Large intestine (tissue), 3 donors: ENCODE data around the gene OBSCN. TPM values are rescaled to one million over a fixed set of nuclear protein-coding genes. Genes with fewer than 3 reads are reported as not detected.

Source experiments
- DNase-seq, 2 donors: peaks; one replicate each; pipeline versions ENCODE4 v3.0.0 to v3.0.0-alpha.2; 2013
- H3K27ac ChIP-seq: one replicate; pipeline ENCODE4 v1.5.1; 2013; ENCODE audit warnings: low read length
- H3K27me3 ChIP-seq: 2 replicates; pipeline ENCODE4 v1.6.1; 2013; ENCODE audit warnings: low read length; ENCODE audit not compliant: control insufficient read depth, insufficient read depth
- H3K36me3 ChIP-seq: 2 replicates; pipeline ENCODE4 v1.6.1; 2013; ENCODE audit warnings: low read length; ENCODE audit not compliant: control insufficient read depth, insufficient read depth
- H3K4me1 ChIP-seq: one replicate; pipeline ENCODE4 v1.6.1; 2013; ENCODE audit warnings: low read length; ENCODE audit not compliant: control insufficient read depth, insufficient read depth
- H3K4me3 ChIP-seq: one replicate; pipeline ENCODE4 v1.5.1; 2013; ENCODE audit warnings: low read length
- H3K9me3 ChIP-seq: one replicate; pipeline ENCODE4 v1.6.1; 2013; ENCODE audit warnings: mild to moderate bottlenecking, low read depth, low read length, moderate library complexity; ENCODE audit not compliant: control insufficient read depth
- WGBS: methylation state at CpG from one replicate; pipeline ENCODE4 v1.1.5; 2013; ENCODE audit warnings: low lambda C conversion rate; ENCODE audit not compliant: insufficient coverage; 5-methylcytosine and 5-hydroxymethylcytosine counted together
- polyA plus RNA-seq: library from polyadenylated mRNA; unstranded; fragments of 120-200 nt; gene quantifications from one replicate; pipeline ENCODE4 v1.2.1, GENCODE V29; 2013

The OBSCN gene
- polyA plus RNA-seq, 1 donor, result 58.9 TPM

DNA sequence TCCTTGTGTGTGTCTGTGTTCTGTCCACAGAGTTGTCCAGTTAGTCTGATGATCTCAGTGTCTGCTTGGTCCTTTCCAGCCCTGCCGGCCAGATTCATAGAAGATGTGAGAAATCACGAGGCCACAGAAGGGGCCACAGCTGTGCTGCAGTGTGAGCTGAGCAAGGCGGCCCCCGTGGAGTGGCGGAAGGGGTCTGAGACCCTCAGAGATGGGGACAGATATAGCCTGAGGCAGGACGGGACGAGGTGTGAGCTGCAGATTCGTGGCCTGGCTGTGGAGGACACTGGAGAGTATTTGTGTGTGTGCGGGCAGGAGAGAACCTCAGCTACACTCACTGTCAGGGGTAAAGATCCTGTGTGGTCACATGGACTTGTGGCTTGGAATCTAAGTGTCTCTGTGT is 95.8 kb downstream of the OBSCN start:
- H3K36me3 ChIP-seq, result peaks cover 7% of the 10 kb centered on the region
- WGBS, result 100% methylated on average over 1 of the region's 9 CpGs
- no peak overlapping the region for H3K27ac ChIP-seq
- no peak overlapping the region for H3K4me3 ChIP-seq
- no peaks in the 10 kb centered on the region for H3K9me3 ChIP-seq
- H3K4me1 ChIP-seq, result no peaks in the 10 kb centered on the region
- H3K27me3 ChIP-seq, result no peaks in the 10 kb centered on the region
- no peak for DNase-seq

- no peak for DNase-seq
- Histone ChIP-seq H3K4me3 (no peak overlapping the region), H3K27ac (no peak overlapping the region), H3K4me1 (no peaks in the 10 kb centered on the region), H3K9me3 (no peaks in the 10 kb centered on the region), H3K36me3 (peaks cover 4% of the 10 kb centered on the region), H3K27me3 (no peaks in the 10 kb centered on the region)
- WGBS, result no CpG with 5 or more reads among the region's 8 CpGs
Observed at GRCh38 chr1:228304225-228304624, 96.4 kb downstream of the OBSCN start.

GRCh38 chr1:228304766-228305395 is 97.0 kb downstream of the OBSCN start:
- no peaks in the 10 kb centered on the region for H3K9me3 ChIP-seq
- no peak for DNase-seq
- WGBS, result no CpG with 5 or more reads among the region's 6 CpGs
- peaks cover 4% of the 10 kb centered on the region for H3K36me3 ChIP-seq
- no peak overlapping the region for H3K27ac ChIP-seq
- H3K4me1 ChIP-seq, result no peaks in the 10 kb centered on the region
- H3K4me3 ChIP-seq, result no peak overlapping the region
- no peaks in the 10 kb centered on the region for H3K27me3 ChIP-seq

DNA sequence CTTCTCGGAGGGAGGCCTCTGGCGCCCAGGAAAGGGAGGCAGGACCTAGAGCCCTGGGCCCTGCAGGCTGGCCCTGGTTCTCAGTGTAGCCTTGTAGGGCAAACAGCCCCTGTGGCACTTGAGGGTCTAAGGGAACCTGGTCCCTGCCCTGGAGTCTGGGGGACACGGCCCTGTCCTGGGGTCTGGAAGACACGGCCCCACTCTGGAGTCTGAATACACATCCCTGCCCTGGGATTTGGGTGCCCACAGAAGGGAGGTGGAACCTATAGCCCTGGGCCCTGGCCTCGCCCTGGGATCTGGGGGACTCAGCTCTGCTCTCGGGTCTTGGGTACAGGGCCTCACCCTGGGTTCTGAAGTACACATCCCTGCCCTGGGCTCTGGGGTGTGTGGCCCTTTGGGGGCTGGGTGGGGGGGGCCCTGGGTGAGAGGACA is 97.9 kb downstream of the OBSCN start:
- H3K27me3 ChIP-seq, result no peaks in the 10 kb centered on the region
- peaks cover 2% of the 10 kb centered on the region for H3K36me3 ChIP-seq
- no peak overlapping the region for H3K4me3 ChIP-seq
- H3K9me3 ChIP-seq, result peaks cover 7% of the 10 kb centered on the region
- no peak for DNase-seq
- H3K27ac ChIP-seq, result no peak overlapping the region
- WGBS, result no CpG with 5 or more reads among the region's 6 CpGs
- H3K4me1 ChIP-seq, result no peaks in the 10 kb centered on the region

- no peak for DNase-seq
- WGBS, result no CpG with 5 or more reads among the region's 35 CpGs
Observed at GRCh38 chr1:228306275-228307217, 98.7 kb downstream of the OBSCN start.

GRCh38 chr1:228307218-228308023 is 99.6 kb downstream of the OBSCN start:
- WGBS, result 80% methylated on average over 1 of the region's 22 CpGs
- H3K4me3 ChIP-seq, result no peak overlapping the region
- no peaks in the 10 kb centered on the region for H3K4me1 ChIP-seq
- no peaks in the 10 kb centered on the region for H3K27me3 ChIP-seq
- H3K27ac ChIP-seq, result no peak overlapping the region
- DNase-seq, result no peak
- peaks cover 19% of the 10 kb centered on the region for H3K9me3 ChIP-seq
- peaks cover 2% of the 10 kb centered on the region for H3K36me3 ChIP-seq

More at GRCh38 chr1:228306275-228307217, 98.7 kb downstream of the OBSCN start:
- Histone ChIP-seq H3K27me3 (no peaks in the 10 kb centered on the region), H3K4me3 (no peak overlapping the region), H3K27ac (no peak overlapping the region), H3K4me1 (no peaks in the 10 kb centered on the region), H3K36me3 (peaks cover 2% of the 10 kb centered on the region), H3K9me3 (peaks cover 12% of the 10 kb centered on the region)

GRCh38 chr1:228308085-228308601 is 100.3 kb downstream of the OBSCN start:
- H3K36me3 ChIP-seq, result peaks cover 2% of the 10 kb centered on the region
- no peak overlapping the region for H3K4me3 ChIP-seq
- H3K9me3 ChIP-seq, result peaks cover 25% of the 10 kb centered on the region
- no peaks in the 10 kb centered on the region for H3K4me1 ChIP-seq
- no peak for DNase-seq
- no peaks in the 10 kb centered on the region for H3K27me3 ChIP-seq
- no CpG with 5 or more reads among the region's 18 CpGs for whole genome bisulfite sequencing
- no peak overlapping the region for H3K27ac ChIP-seq

GRCh38 chr1:228308628-228309325 is 100.9 kb downstream of the OBSCN start:
- 92% methylated on average over 2 of the region's 8 CpGs for WGBS
- H3K4me1 ChIP-seq, result no peaks in the 10 kb centered on the region

GRCh38 chr1:228309326-228310067 is 101.7 kb downstream of the OBSCN start:
- no peaks in the 10 kb centered on the region for H3K4me1 ChIP-seq

More at GRCh38 chr1:228308628-228309325, 100.9 kb downstream of the OBSCN start:
- no peak overlapping the region for H3K4me3 ChIP-seq
- H3K27me3 ChIP-seq, result no peaks in the 10 kb centered on the region
- no peak overlapping the region for H3K27ac ChIP-seq
- DNase-seq, result no peak
- peaks cover 31% of the 10 kb centered on the region for H3K9me3 ChIP-seq
- H3K36me3 ChIP-seq, result no peaks in the 10 kb centered on the region

More at GRCh38 chr1:228309326-228310067, 101.7 kb downstream of the OBSCN start:
- no peaks in the 10 kb centered on the region for H3K27me3 ChIP-seq
- H3K9me3 ChIP-seq, result peaks cover 37% of the 10 kb centered on the region
- H3K4me3 ChIP-seq, result no peak overlapping the region
- H3K36me3 ChIP-seq, result no peaks in the 10 kb centered on the region
- DNase-seq, result no peak
- H3K27ac ChIP-seq, result no peak overlapping the region
- no CpG with 5 or more reads among the region's 8 CpGs for WGBS
